NCI-H69 (cell line): ENCODE measurements around the gene VCPKMT.
A peak's percentile ranks its signal among the peaks of the same experiment; 100 is the strongest.

ENCODE experiments used
- DNase-seq: peaks from one replicate; lab custom pipeline; 2025; lab: John Stamatoyannopoulos, UW

Gene VCPKMT

GRCh38 chr14:50116181-50116956 is at the start of gene VCPKMT:
TSS of gene VCPKMT (minus strand) at chr14:50116572. CDS start at chr14:50116552, 20 bp downstream.
- DNase-seq: peak; percentile 98

- DNase-seq: no peak
Observed at GRCh38 chr14:50156111-50156510, 39.7 kb upstream of the VCPKMT start.

GRCh38 chr14:50148799-50149198 is 32.4 kb upstream of the VCPKMT start:
- DNase-seq: no peak

GRCh38 chr14:50139192-50139591 is 22.8 kb upstream of the VCPKMT start:
- peak; percentile 20 for DNase-seq

GRCh38 chr14:50127802-50128201 is 11.4 kb upstream of the VCPKMT start:
- DNase-seq: no peak

- DNase-seq: peak; percentile 97
Observed at GRCh38 chr14:50123062-50123461, 6.7 kb upstream of the VCPKMT start.

- DNase-seq: peak; percentile 66
Observed at GRCh38 chr14:50122291-50122690, 5.9 kb upstream of the VCPKMT start.

GRCh38 chr14:50121486-50121885 is 5.1 kb upstream of the VCPKMT start:
- DNase-seq: peak; percentile 84

- DNase-seq: no peak
Observed at GRCh38 chr14:50117456-50117855, 1.1 kb upstream of the VCPKMT start.

GRCh38 chr14:50116966-50117365 is 594 bp upstream of the VCPKMT start:
- peak; percentile 47 for DNase-seq

GRCh38 chr14:50113381-50114035 is 2.9 kb downstream of the VCPKMT start:
- no peak for DNase-seq

- no peak for DNase-seq
Observed at GRCh38 chr14:50110323-50111037, 5.9 kb downstream of the VCPKMT start.

- peak; percentile 28 for DNase-seq
Observed at GRCh38 chr14:50109342-50109741, 7.0 kb downstream of the VCPKMT start.

GRCh38 chr14:50107850-50108249 is 8.5 kb downstream of the VCPKMT start:
- DNase-seq: no peak

- DNase-seq: peak; percentile 44
Observed at GRCh38 chr14:50106178-50106577, 10.2 kb downstream of the VCPKMT start.

- no peak for DNase-seq
Observed at GRCh38 chr14:50103558-50103957, 12.8 kb downstream of the VCPKMT start.

GRCh38 chr14:50101417-50101816 is 15.0 kb downstream of the VCPKMT start:
- DNase-seq: no peak

GRCh38 chr14:50100805-50101204 is 15.6 kb downstream of the VCPKMT start:
- no peak for DNase-seq

- DNase-seq: no peak
Observed at GRCh38 chr14:50099335-50099734, 17.0 kb downstream of the VCPKMT start.

GRCh38 chr14:50095895-50096294 is 20.5 kb downstream of the VCPKMT start:
- no peak for DNase-seq

GRCh38 chr14:50094056-50094755 is 22.2 kb downstream of the VCPKMT start:
- DNase-seq: no peak

GRCh38 chr14:50093496-50093895 is 22.9 kb downstream of the VCPKMT start:
- peak; percentile 9 for DNase-seq
